Measurements from ENCODE around the gene KCNJ10.

The KCNJ10 gene

GRCh38 chr1:159960721-159961381 is 109.1 kb downstream of the KCNJ10 start:
- DNase-seq (ENCODE audit: low read depth in 1 of 2, low spot score in 1 of 2) = no peak
- Histone ChIP-seq H3K4me3 (replicated peaks; ENCODE audit: insufficient read depth, low read length) (no peak overlapping the region), H3K27ac (replicated peaks) (no peak overlapping the region), H3K27me3 (ENCODE audit: insufficient read depth, poor library complexity, severe bottlenecking) (peaks cover 2% of the 10 kb centered on the region)
- TF ChIP-seq POLR2AphosphoS5 (IDR thresholded peaks at IDR 0.05; ENCODE audit: low read depth) = no peak
- TF ChIP-seq REST (IDR thresholded peaks at IDR 0.05; ENCODE audit: insufficient replicate concordance, low read depth) = no peak
- TF ChIP-seq GABPA (IDR thresholded peaks at IDR 0.05; ENCODE audit: low read depth) = no peak
- TF ChIP-seq, protein P1, sequence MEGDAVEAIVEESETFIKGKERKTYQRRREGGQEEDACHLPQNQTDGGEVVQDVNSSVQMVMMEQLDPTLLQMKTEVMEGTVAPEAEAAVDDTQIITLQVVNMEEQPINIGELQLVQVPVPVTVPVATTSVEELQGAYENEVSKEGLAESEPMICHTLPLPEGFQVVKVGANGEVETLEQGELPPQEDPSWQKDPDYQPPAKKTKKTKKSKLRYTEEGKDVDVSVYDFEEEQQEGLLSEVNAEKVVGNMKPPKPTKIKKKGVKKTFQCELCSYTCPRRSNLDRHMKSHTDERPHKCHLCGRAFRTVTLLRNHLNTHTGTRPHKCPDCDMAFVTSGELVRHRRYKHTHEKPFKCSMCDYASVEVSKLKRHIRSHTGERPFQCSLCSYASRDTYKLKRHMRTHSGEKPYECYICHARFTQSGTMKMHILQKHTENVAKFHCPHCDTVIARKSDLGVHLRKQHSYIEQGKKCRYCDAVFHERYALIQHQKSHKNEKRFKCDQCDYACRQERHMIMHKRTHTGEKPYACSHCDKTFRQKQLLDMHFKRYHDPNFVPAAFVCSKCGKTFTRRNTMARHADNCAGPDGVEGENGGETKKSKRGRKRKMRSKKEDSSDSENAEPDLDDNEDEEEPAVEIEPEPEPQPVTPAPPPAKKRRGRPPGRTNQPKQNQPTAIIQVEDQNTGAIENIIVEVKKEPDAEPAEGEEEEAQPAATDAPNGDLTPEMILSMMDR (IDR thresholded peaks at IDR 0.05; ENCODE audit: insufficient read depth, low read length) = no peak
- TF ChIP-seq SPI1 (IDR thresholded peaks at IDR 0.05; ENCODE audit: borderline replicate concordance, low read depth) = no peak

DNA sequence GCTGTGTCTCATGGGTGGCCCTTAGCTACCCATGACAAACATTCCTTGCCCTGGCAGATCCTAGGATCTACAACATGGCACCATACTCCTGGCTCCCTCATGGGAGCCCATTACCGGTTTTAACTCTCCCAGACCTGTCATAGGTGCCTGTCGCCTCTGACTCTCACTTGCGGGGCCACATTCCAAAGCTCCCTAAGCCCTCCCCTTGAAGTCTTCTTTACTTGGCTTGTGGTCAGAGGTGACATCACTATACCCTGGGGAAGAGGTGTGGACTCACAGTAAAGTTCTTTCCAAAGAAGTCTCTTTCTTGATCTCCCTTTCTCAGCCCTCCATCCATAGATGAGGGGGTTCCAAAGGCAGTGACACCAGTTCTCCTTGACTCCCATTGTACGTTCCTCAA is 110.5 kb downstream of the KCNJ10 start:
- no peak for DNase-seq (ENCODE audit: low read depth in 1 of 2, low spot score in 1 of 2)
- TF ChIP-seq GABPA (IDR thresholded peaks at IDR 0.05; ENCODE audit: low read depth) (no peak), SPI1 (IDR thresholded peaks at IDR 0.05; ENCODE audit: borderline replicate concordance, low read depth) (no peak), REST (IDR thresholded peaks at IDR 0.05; ENCODE audit: insufficient replicate concordance, low read depth) (no peak), POLR2AphosphoS5 (IDR thresholded peaks at IDR 0.05; ENCODE audit: low read depth) (no peak)
- TF ChIP-seq, protein P1 (IDR thresholded peaks at IDR 0.05; ENCODE audit: insufficient read depth, low read length) = no peak
- Histone ChIP-seq H3K4me3 (replicated peaks; ENCODE audit: insufficient read depth, low read length) (no peak overlapping the region), H3K27me3 (ENCODE audit: insufficient read depth, poor library complexity, severe bottlenecking) (peaks cover 4% of the 10 kb centered on the region), H3K27ac (replicated peaks) (no peak overlapping the region)

GRCh38 chr1:159958719-159959380 is 111.1 kb downstream of the KCNJ10 start:
- DNase-seq (ENCODE audit: low read depth in 1 of 2, low spot score in 1 of 2) = no peak
- Histone ChIP-seq H3K27me3 (ENCODE audit: insufficient read depth, poor library complexity, severe bottlenecking) (peaks cover 4% of the 10 kb centered on the region), H3K27ac (replicated peaks) (no peak overlapping the region), H3K4me3 (replicated peaks; ENCODE audit: insufficient read depth, low read length) (no peak overlapping the region)
- TF ChIP-seq SPI1 (IDR thresholded peaks at IDR 0.05; ENCODE audit: borderline replicate concordance, low read depth) (no peak), GABPA (IDR thresholded peaks at IDR 0.05; ENCODE audit: low read depth) (no peak), REST (IDR thresholded peaks at IDR 0.05; ENCODE audit: insufficient replicate concordance, low read depth) (no peak), POLR2AphosphoS5 (IDR thresholded peaks at IDR 0.05; ENCODE audit: low read depth) (no peak)
- TF ChIP-seq, protein P1 (IDR thresholded peaks at IDR 0.05; ENCODE audit: insufficient read depth, low read length) = no peak
